ENCODE measurements around the gene SLC25A13. TPM values are rescaled to one million over a fixed set of nuclear protein-coding genes. Genes with fewer than 3 reads are reported as not detected.

SLC25A13 gene
- total and polyA plus RNA-seq, 3 experiments from 2014 or later: 9.7 to 13.8 (median 10.8) TPM

GRCh38 chr7:96287132-96287531, 34.8 kb downstream of the SLC25A13 start:
- DNase-seq: no peak
- Mint-ChIP-seq H3K4me1 (peaks cover 45 to 52% (median 50%) of the 10 kb centered on the region in 3 donors), H3K36me3 (peaks cover 3 to 15% (median 7%) of the 10 kb centered on the region in 3 donors), H3K9me3 (peaks cover 0 to 3% (median 0%) of the 10 kb centered on the region in 5 donors), H3K4me3 (no peak overlapping the region), H3K27me3 (no peaks in the 10 kb centered on the region), H3K27ac (peak overlapping the region in 7 of 8 donors; percentile 18 to 85 (median 59))
- POLR2A ChIA-PET: no interaction called here
- no peaks in the 10 kb centered on the region for H3K36me3 ChIP-seq (ENCODE audit: insufficient read depth, low read length)
- no peaks in the 10 kb centered on the region for H3K27me3 ChIP-seq (ENCODE audit: insufficient read depth, low read length, poor library complexity, severe bottlenecking)
- H3K4me1 ChIP-seq (ENCODE audit: insufficient read depth, low read length): peaks cover 30% of the 10 kb centered on the region
- H3K27ac ChIP-seq (ENCODE audit: low read depth, low read length): no peak overlapping the region
- CTCF ChIA-PET: interaction anchor here (1.1 kb wide), 1 partner anchor 1602 kb away, joined by 3 read pairs; no protein-coding TSS in a partner anchor
- no peaks in the 10 kb centered on the region for H3K9me3 ChIP-seq (ENCODE audit: low read length)
- H3K4me3 ChIP-seq (ENCODE audit: low read length): no peak overlapping the region

GRCh38 chr7:96285579-96285978, 36.3 kb downstream of the SLC25A13 start:
- H3K4me3 Mint-ChIP-seq: peak overlapping the region; percentile 0 to 86 (median 75)
- Histone ChIP-seq H3K4me3 (ENCODE audit: low read length) (no peak overlapping the region), H3K9me3 (ENCODE audit: low read length) (no peaks in the 10 kb centered on the region), H3K27me3 (ENCODE audit: insufficient read depth, low read length, poor library complexity, severe bottlenecking) (no peaks in the 10 kb centered on the region), H3K27ac (ENCODE audit: low read depth, low read length) (peak overlapping the region; percentile 33), H3K36me3 (ENCODE audit: insufficient read depth, low read length) (no peaks in the 10 kb centered on the region), H3K4me1 (ENCODE audit: insufficient read depth, low read length) (peaks cover 30% of the 10 kb centered on the region)
- ChIA-PET CTCF (interaction anchor here (1.0 kb wide), 1 partner anchor 11 kb away, joined by 3 read pairs; no protein-coding TSS in a partner anchor), POLR2A (interaction anchor here (0.6 to 0.7 kb wide), 2 partner anchors 9 to 37 kb away, joined by 3 to 7 read pairs; partner anchors contain the start of gene SLC25A13)
- peak in 3 of 5 donors; percentile 51 to 69 (median 68) for DNase-seq
- peaks cover 0 to 3% (median 0%) of the 10 kb centered on the region in 5 donors for H3K9me3 Mint-ChIP-seq
- peak overlapping the region; percentile 66 to 99 (median 94) for H3K27ac Mint-ChIP-seq
- H3K36me3 Mint-ChIP-seq: peaks cover 2 to 15% (median 5%) of the 10 kb centered on the region in 3 donors
- no peaks in the 10 kb centered on the region for H3K27me3 Mint-ChIP-seq
- H3K4me1 Mint-ChIP-seq: peaks cover 39 to 46% (median 45%) of the 10 kb centered on the region in 3 donors

- Mint-ChIP-seq H3K9me3 (peaks cover 0 to 3% (median 0%) of the 10 kb centered on the region in 5 donors), H3K27ac (peak overlapping the region; percentile 66 to 99 (median 94)), H3K4me1 (peaks cover 39 to 45% (median 44%) of the 10 kb centered on the region in 3 donors), H3K4me3 (peak overlapping the region in 6 of 7 donors; percentile 59 to 86 (median 76)), H3K27me3 (no peaks in the 10 kb centered on the region), H3K36me3 (peaks cover 1 to 12% (median 3%) of the 10 kb centered on the region in 3 donors)
- Histone ChIP-seq H3K27me3 (ENCODE audit: insufficient read depth, low read length, poor library complexity, severe bottlenecking) (no peaks in the 10 kb centered on the region), H3K4me1 (ENCODE audit: insufficient read depth, low read length) (peaks cover 30% of the 10 kb centered on the region), H3K36me3 (ENCODE audit: insufficient read depth, low read length) (no peaks in the 10 kb centered on the region), H3K9me3 (ENCODE audit: low read length) (no peaks in the 10 kb centered on the region), H3K27ac (ENCODE audit: low read depth, low read length) (no peak overlapping the region), H3K4me3 (ENCODE audit: low read length) (no peak overlapping the region)
- CTCF ChIA-PET: no interaction called here
- DNase-seq: no peak
- POLR2A ChIA-PET: no interaction called here
Observed at GRCh38 chr7:96284835-96285234, 37.1 kb downstream of the SLC25A13 start.

GRCh38 chr7:96284240-96284639, 37.7 kb downstream of the SLC25A13 start:
- no peak overlapping the region for H3K27ac ChIP-seq (ENCODE audit: low read depth, low read length)

GRCh38 chr7:96282835-96283234, 39.1 kb downstream of the SLC25A13 start:
- Mint-ChIP-seq H3K36me3 (peaks cover 2 to 17% (median 6%) of the 10 kb centered on the region in 3 donors), H3K27ac (peak overlapping the region in 1 of 8 donors; percentile 45), H3K27me3 (no peaks in the 10 kb centered on the region), H3K4me1 (peaks cover 38 to 41% (median 40%) of the 10 kb centered on the region in 3 donors), H3K9me3 (no peaks in the 10 kb centered on the region), H3K4me3 (no peak overlapping the region)
- POLR2A ChIA-PET: no interaction called here
- Histone ChIP-seq H3K4me1 (ENCODE audit: insufficient read depth, low read length) (peaks cover 30% of the 10 kb centered on the region), H3K27ac (ENCODE audit: low read depth, low read length) (no peak overlapping the region), H3K9me3 (ENCODE audit: low read length) (no peaks in the 10 kb centered on the region), H3K4me3 (ENCODE audit: low read length) (no peak overlapping the region), H3K27me3 (ENCODE audit: insufficient read depth, low read length, poor library complexity, severe bottlenecking) (no peaks in the 10 kb centered on the region), H3K36me3 (ENCODE audit: insufficient read depth, low read length) (no peaks in the 10 kb centered on the region)
- DNase-seq: no peak
- CTCF ChIA-PET: no interaction called here

More at GRCh38 chr7:96284240-96284639, 37.7 kb downstream of the SLC25A13 start:
- no peaks in the 10 kb centered on the region for H3K27me3 ChIP-seq (ENCODE audit: insufficient read depth, low read length, poor library complexity, severe bottlenecking)
- H3K4me3 ChIP-seq (ENCODE audit: low read length): no peak overlapping the region
- peaks cover 2 to 12% (median 5%) of the 10 kb centered on the region in 3 donors for H3K36me3 Mint-ChIP-seq
- no peaks in the 10 kb centered on the region for H3K27me3 Mint-ChIP-seq
- peaks cover 0 to under 1% (median 0%) of the 10 kb centered on the region in 5 donors for H3K9me3 Mint-ChIP-seq
- H3K27ac Mint-ChIP-seq: peak overlapping the region in 6 of 8 donors; percentile 46 to 98 (median 86)
- no peak overlapping the region for H3K4me3 Mint-ChIP-seq
- peaks cover 30% of the 10 kb centered on the region for H3K4me1 ChIP-seq (ENCODE audit: insufficient read depth, low read length)
- ChIA-PET CTCF (no interaction called here), POLR2A (no interaction called here)
- DNase-seq: no peak
- no peaks in the 10 kb centered on the region for H3K9me3 ChIP-seq (ENCODE audit: low read length)
- H3K36me3 ChIP-seq (ENCODE audit: insufficient read depth, low read length): no peaks in the 10 kb centered on the region
- H3K4me1 Mint-ChIP-seq: peaks cover 39 to 42% (median 41%) of the 10 kb centered on the region in 3 donors

- H3K4me3 ChIP-seq (ENCODE audit: low read length): no peak overlapping the region
- Mint-ChIP-seq H3K4me1 (no peaks in the 10 kb centered on the region), H3K9me3 (peaks cover 0 to 4% (median 0%) of the 10 kb centered on the region in 5 donors), H3K4me3 (no peak overlapping the region), H3K27ac (peak overlapping the region in 1 of 8 donors; percentile 94), H3K36me3 (peaks cover 14 to 39% (median 32%) of the 10 kb centered on the region in 3 donors), H3K27me3 (no peaks in the 10 kb centered on the region)
- H3K4me1 ChIP-seq (ENCODE audit: insufficient read depth, low read length): no peaks in the 10 kb centered on the region
- no peaks in the 10 kb centered on the region for H3K36me3 ChIP-seq (ENCODE audit: insufficient read depth, low read length)
- no peaks in the 10 kb centered on the region for H3K27me3 ChIP-seq (ENCODE audit: insufficient read depth, low read length, poor library complexity, severe bottlenecking)
- ChIA-PET POLR2A (no interaction called here), CTCF (no interaction called here)
- H3K27ac ChIP-seq (ENCODE audit: low read depth, low read length): no peak overlapping the region
- DNase-seq: no peak
- H3K9me3 ChIP-seq (ENCODE audit: low read length): no peaks in the 10 kb centered on the region
Observed at GRCh38 chr7:96277921-96278320, 44.0 kb downstream of the SLC25A13 start.

- no peak overlapping the region for H3K27ac ChIP-seq (ENCODE audit: low read depth, low read length)
- Mint-ChIP-seq H3K27ac (no peak overlapping the region), H3K27me3 (no peaks in the 10 kb centered on the region), H3K9me3 (peaks cover 0 to 4% (median 0%) of the 10 kb centered on the region in 5 donors), H3K4me1 (no peaks in the 10 kb centered on the region), H3K4me3 (no peak overlapping the region), H3K36me3 (peaks cover 15 to 42% (median 32%) of the 10 kb centered on the region in 3 donors)
- ChIA-PET CTCF (no interaction called here), POLR2A (no interaction called here)
- H3K27me3 ChIP-seq (ENCODE audit: insufficient read depth, low read length, poor library complexity, severe bottlenecking): no peaks in the 10 kb centered on the region
- no peaks in the 10 kb centered on the region for H3K36me3 ChIP-seq (ENCODE audit: insufficient read depth, low read length)
- H3K9me3 ChIP-seq (ENCODE audit: low read length): no peaks in the 10 kb centered on the region
- no peak overlapping the region for H3K4me3 ChIP-seq (ENCODE audit: low read length)
- no peak for DNase-seq
- no peaks in the 10 kb centered on the region for H3K4me1 ChIP-seq (ENCODE audit: insufficient read depth, low read length)
Observed at GRCh38 chr7:96276019-96276418, 45.9 kb downstream of the SLC25A13 start.

GRCh38 chr7:96273716-96274115, 48.2 kb downstream of the SLC25A13 start:
- H3K27me3 Mint-ChIP-seq: no peaks in the 10 kb centered on the region
- peaks cover 23 to 45% (median 39%) of the 10 kb centered on the region in 3 donors for H3K36me3 Mint-ChIP-seq
- Histone ChIP-seq H3K36me3 (ENCODE audit: insufficient read depth, low read length) (no peaks in the 10 kb centered on the region), H3K27me3 (ENCODE audit: insufficient read depth, low read length, poor library complexity, severe bottlenecking) (no peaks in the 10 kb centered on the region), H3K4me1 (ENCODE audit: insufficient read depth, low read length) (no peaks in the 10 kb centered on the region), H3K4me3 (ENCODE audit: low read length) (no peak overlapping the region), H3K27ac (ENCODE audit: low read depth, low read length) (no peak overlapping the region), H3K9me3 (ENCODE audit: low read length) (no peaks in the 10 kb centered on the region)
- CTCF ChIA-PET: no interaction called here
- no peak for DNase-seq
- no peak overlapping the region for H3K4me3 Mint-ChIP-seq
- POLR2A ChIA-PET: no interaction called here
- no peak overlapping the region for H3K27ac Mint-ChIP-seq
- no peaks in the 10 kb centered on the region for H3K4me1 Mint-ChIP-seq
- H3K9me3 Mint-ChIP-seq: peaks cover 0 to 4% (median 1%) of the 10 kb centered on the region in 5 donors

All from CD8-positive, alpha-beta memory T cell (primary cell).